ENCODE results near the gene RIN3.
"Not testable (repeated sequence)": the region's sequence is repeated elsewhere in the genome, so short reads cannot be mapped to it uniquely, and the experiment has no call there.

GRCh38 chr14:92714739-92715307 lies 201.2 kb downstream of the RIN3 start:
- peak; percentile 58 for TF ChIP-seq CTCF (IDR thresholded peaks at IDR 0.05; ENCODE audit: low read length)
- TF ChIP-seq EZH2 (optimal IDR thresholded peaks at IDR 0.05; ENCODE audit: low read depth, low read length) = not testable (repeated sequence)
